HEK293T (cell line): ENCODE measurements around the gene PAPSS1.

ENCODE experiments used
- CTCF ChIA-PET: fragments of 350-600 bp; formaldehyde crosslinking; extraction: SDS; loops from one replicate; lab custom pipeline; 2021; ENCODE audit warnings: antibody characterized with exemption, inconsistent platforms; lab: Yijun Ruan, JAX
- POLR2A ChIA-PET: fragments of 350-600 bp; formaldehyde crosslinking; extraction: SDS; loops from one replicate; lab custom pipeline; 2020; ENCODE audit warnings: antibody characterized with exemption, inconsistent platforms; lab: Yijun Ruan, JAX
- DNase-seq: peaks from one replicate; pipeline ENCODE4 v3.0.0; 2012; ENCODE audit warnings: mixed read lengths; ENCODE audit errors: extremely low spot score
- ARNT ChIP-seq: fragments of 450-650 bp; IDR thresholded peaks from 2 replicates; pipeline ENCODE4 v1.6.1; 2017; ENCODE audit warnings: mild to moderate bottlenecking
- BHLHE40 ChIP-seq: fragments of 450-650 bp; IDR thresholded peaks from 2 replicates; pipeline ENCODE4 v1.6.1; 2016; ENCODE audit warnings: mild to moderate bottlenecking, moderate library complexity, borderline replicate concordance
- CTBP1 ChIP-seq: fragments of 450-650 bp; IDR thresholded peaks from 2 replicates; pipeline ENCODE4 v1.6.1; 2016; ENCODE audit warnings: borderline replicate concordance
- ELF4 ChIP-seq: fragments of 450-650 bp; IDR thresholded peaks from 2 replicates; pipeline ENCODE4 v1.6.1; 2017; ENCODE audit warnings: antibody characterized with exemption
- FOXA1 ChIP-seq: fragments of 450-650 bp; IDR thresholded peaks from 2 replicates; pipeline ENCODE4 v1.6.1; 2016; ENCODE audit warnings: mild to moderate bottlenecking
- FOXK2 ChIP-seq: fragments of 450-650 bp; IDR thresholded peaks from 2 replicates; pipeline ENCODE4 v1.6.1; 2016; ENCODE audit warnings: mild to moderate bottlenecking
- FOXM1 ChIP-seq: fragments of 450-650 bp; IDR thresholded peaks from 2 replicates; pipeline ENCODE4 v1.6.1; 2017; ENCODE audit warnings: mild to moderate bottlenecking, borderline replicate concordance
- HDGF ChIP-seq: fragments of 450-650 bp; IDR thresholded peaks from 2 replicates; pipeline ENCODE4 v1.6.1; 2017; ENCODE audit warnings: antibody characterized with exemption, borderline replicate concordance
- L3MBTL2 ChIP-seq: fragments of 450-650 bp; conservative IDR thresholded peaks from 2 replicates; pipeline ENCODE4 v1.6.1; 2016; ENCODE audit warnings: mild to moderate bottlenecking
- LEF1 ChIP-seq: fragments of 450-650 bp; IDR thresholded peaks from 2 replicates; pipeline ENCODE4 v1.6.1; 2017; ENCODE audit warnings: mild to moderate bottlenecking, borderline replicate concordance
- NFRKB ChIP-seq: fragments of 450-650 bp; IDR thresholded peaks from 2 replicates; pipeline ENCODE4 v1.6.1; 2016; ENCODE audit warnings: mild to moderate bottlenecking, moderate library complexity
- SP1 ChIP-seq: fragments of 450-650 bp; IDR thresholded peaks from 2 replicates; pipeline ENCODE4 v1.6.1; 2017
- SUZ12 ChIP-seq: fragments of 450-650 bp; IDR thresholded peaks from 2 replicates; pipeline ENCODE4 v1.6.1; 2016; ENCODE audit warnings: mild to moderate bottlenecking
- TARDBP ChIP-seq: fragments of 450-650 bp; IDR thresholded peaks from 2 replicates; pipeline ENCODE4 v1.6.1; 2016
- ZNF384 ChIP-seq: fragments of 450-650 bp; IDR thresholded peaks from 2 replicates; pipeline ENCODE4 v1.6.1; 2016
- TF ChIP-seq, protein P1 (sequence below): fragments of 450-650 bp; IDR thresholded peaks from 2 replicates; pipeline ENCODE4 v1.6.1; 2016

PAPSS1 gene

DNA sequence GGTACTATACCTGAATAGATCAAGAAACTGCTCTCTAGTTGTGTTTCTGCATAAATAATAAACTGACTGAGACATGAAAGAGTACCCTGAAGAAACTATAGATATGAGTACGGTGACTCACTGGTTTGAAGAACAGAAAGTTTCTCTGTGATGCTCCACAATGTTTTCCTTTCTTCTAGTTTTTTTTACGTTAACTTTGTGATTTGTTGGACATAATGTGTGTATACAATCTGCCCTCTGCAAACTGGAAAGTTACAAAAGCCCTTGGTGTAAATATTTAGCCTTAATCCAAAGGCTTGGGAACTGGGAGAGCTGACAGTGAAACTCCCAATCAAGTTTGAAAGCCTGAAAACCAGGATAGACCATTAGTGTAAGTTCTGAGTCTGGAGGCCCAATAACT is 31.6 kb upstream of the PAPSS1 start:
- CTCF ChIA-PET: no interaction called here
- TF ChIP-seq NFRKB (no peak), FOXM1 (no peak), ZNF384 (no peak), CTBP1 (no peak)
- TF ChIP-seq, protein P1, sequence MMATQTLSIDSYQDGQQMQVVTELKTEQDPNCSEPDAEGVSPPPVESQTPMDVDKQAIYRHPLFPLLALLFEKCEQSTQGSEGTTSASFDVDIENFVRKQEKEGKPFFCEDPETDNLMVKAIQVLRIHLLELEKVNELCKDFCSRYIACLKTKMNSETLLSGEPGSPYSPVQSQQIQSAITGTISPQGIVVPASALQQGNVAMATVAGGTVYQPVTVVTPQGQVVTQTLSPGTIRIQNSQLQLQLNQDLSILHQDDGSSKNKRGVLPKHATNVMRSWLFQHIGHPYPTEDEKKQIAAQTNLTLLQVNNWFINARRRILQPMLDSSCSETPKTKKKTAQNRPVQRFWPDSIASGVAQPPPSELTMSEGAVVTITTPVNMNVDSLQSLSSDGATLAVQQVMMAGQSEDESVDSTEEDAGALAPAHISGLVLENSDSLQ: no peak
- DNase-seq: no peak
- POLR2A ChIA-PET: no interaction called here

- TF ChIP-seq FOXA1 (no peak), CTBP1 (no peak), LEF1 (no peak), ARNT (no peak), BHLHE40 (no peak), SUZ12 (no peak)
- TF ChIP-seq, protein P1: no peak
- ChIA-PET CTCF (interaction anchor here (0.6 to 0.7 kb wide), 2 partner anchors 8 to 154 kb away, joined by 3 to 6 read pairs; no protein-coding TSS in a partner anchor), POLR2A (no interaction called here)
- DNase-seq: no peak
Observed at GRCh38 chr4:107747748-107748486, 27.9 kb upstream of the PAPSS1 start.

- CTCF ChIA-PET: no interaction called here
- DNase-seq: no peak
- POLR2A ChIA-PET: no interaction called here
- TF ChIP-seq SUZ12: no peak
- no peak for TF ChIP-seq NFRKB
- TF ChIP-seq LEF1: no peak
- no peak for TF ChIP-seq SP1
- no peak for TF ChIP-seq ARNT
- no peak for TF ChIP-seq BHLHE40
- no peak for TF ChIP-seq FOXK2
Observed at GRCh38 chr4:107746161-107746560, 26.1 kb upstream of the PAPSS1 start.

DNA sequence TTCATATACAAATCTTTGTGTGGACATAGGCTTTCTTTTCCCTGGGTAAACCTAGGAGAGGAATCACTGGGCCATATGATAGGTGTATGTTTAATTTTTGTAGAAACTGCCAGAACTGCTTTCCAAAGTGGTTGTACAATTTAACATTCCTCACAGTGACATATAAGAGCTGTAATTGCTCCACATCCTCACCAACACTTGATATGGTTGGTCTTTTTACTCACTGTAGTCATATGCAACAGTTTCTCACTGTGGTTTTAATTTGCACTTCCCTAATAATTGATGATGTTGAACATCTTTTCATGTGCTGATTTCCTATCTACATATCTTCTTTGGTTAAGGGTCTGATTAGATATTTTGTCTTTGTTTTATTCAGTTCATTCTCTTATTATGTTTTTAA is 24.5 kb upstream of the PAPSS1 start:
- POLR2A ChIA-PET: no interaction called here
- CTCF ChIA-PET: interaction anchor here (1.0 kb wide), 1 partner anchor 8 kb away, joined by 4 read pairs; no protein-coding TSS in a partner anchor
- TF ChIP-seq ZNF384 (no peak), FOXA1 (no peak), CTBP1 (no peak), ELF4 (no peak), LEF1 (no peak), FOXM1 (no peak), FOXK2 (no peak), SUZ12 (no peak), L3MBTL2 (no peak), SP1 (no peak), BHLHE40 (no peak), ARNT (no peak), NFRKB (no peak), HDGF (no peak), TARDBP (no peak)
- TF ChIP-seq, protein P1: no peak
- DNase-seq: no peak

- no peak for TF ChIP-seq SUZ12
- TF ChIP-seq LEF1: no peak
- TF ChIP-seq, protein P1: no peak
- TF ChIP-seq ELF4: no peak
Observed at GRCh38 chr4:107743532-107743931, 23.5 kb upstream of the PAPSS1 start.

GRCh38 chr4:107742791-107743190 is 22.8 kb upstream of the PAPSS1 start:
- CTCF ChIA-PET: no interaction called here

More at GRCh38 chr4:107743532-107743931, 23.5 kb upstream of the PAPSS1 start:
- POLR2A ChIA-PET: no interaction called here
- CTCF ChIA-PET: no interaction called here
- no peak for DNase-seq

More at GRCh38 chr4:107742791-107743190, 22.8 kb upstream of the PAPSS1 start:
- POLR2A ChIA-PET: no interaction called here
- TF ChIP-seq FOXA1 (no peak), ELF4 (no peak), ARNT (no peak), FOXK2 (no peak), ZNF384 (no peak), BHLHE40 (no peak), CTBP1 (no peak), LEF1 (no peak), FOXM1 (no peak), HDGF (no peak), TARDBP (no peak), SP1 (no peak)
- TF ChIP-seq, protein P1: no peak
- no peak for DNase-seq
